Superior temporal gyrus (tissue), 1 donor: ENCODE measurements around the gene PVALEF.

Experiments used
- DNase-seq: peaks from one replicate; pipeline ENCODE4 v3.0.0-alpha.2; 2016; ENCODE audit errors: extremely low spot score

The PVALEF gene

GRCh38 chr17:81128774-81129173 is 36.5 kb upstream of the PVALEF start:
- DNase-seq, result peak; percentile 92

DNA sequence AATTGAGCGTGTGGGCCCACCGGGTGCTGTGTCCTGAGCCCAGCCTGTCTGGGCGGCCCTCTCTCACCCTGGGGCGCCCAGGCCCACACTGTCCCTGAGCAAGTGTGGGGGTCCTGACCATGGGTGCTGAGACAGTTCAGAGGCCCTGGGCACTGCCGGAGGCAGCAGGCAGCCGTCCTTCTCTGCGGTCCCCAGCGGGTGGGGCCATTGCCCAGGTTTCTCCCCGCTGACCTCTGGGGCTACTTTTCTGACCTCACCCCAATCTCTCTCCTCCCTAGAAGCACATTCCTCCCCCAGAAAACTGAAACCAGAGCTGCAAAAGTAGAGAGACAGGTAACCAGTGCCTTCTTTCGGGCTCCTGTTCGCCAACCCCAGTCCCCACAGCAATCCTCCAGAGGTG is 36.0 kb upstream of the PVALEF start:
- DNase-seq, result peak; percentile 62

DNA sequence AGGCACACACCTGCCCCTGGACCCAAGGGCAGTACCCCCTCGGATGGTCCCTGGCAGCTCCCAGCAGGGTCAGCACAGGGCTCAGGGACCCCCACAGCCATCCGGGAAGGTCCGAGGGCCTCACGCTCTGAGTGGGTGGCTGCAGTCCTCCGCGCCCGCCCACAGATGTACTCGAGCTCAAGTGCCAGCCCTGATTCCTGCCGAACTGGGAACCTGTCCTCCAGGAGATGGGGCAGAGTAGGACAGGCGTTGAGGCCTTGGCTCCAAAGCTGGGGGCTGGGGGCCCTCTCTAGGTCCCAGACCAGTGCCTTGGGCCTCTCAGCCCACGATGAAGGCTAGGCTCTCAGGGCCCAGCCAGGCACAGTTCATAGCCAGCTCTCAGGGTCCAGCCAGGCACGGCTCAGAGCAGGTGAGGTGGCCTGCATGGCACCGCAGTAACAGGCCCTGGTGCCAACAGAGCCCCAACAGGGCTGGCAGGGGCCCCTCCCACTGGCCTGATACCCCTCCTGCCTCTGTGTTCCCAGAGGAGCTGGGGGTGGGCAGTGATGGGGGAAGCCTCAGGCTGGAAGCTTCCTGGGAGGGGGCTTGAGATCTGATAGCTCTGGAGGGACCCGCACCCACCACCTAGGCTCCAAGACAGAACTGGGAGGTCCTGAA is 35.5 kb upstream of the PVALEF start:
- peak; percentile 27 for DNase-seq

GRCh38 chr17:81130385-81131361 is 34.6 kb upstream of the PVALEF start:
- DNase-seq, result peak; percentile 83

- DNase-seq, result no peak
These were observed 33.7 kb upstream of the PVALEF start for GRCh38 chr17:81131486-81132196.

DNA sequence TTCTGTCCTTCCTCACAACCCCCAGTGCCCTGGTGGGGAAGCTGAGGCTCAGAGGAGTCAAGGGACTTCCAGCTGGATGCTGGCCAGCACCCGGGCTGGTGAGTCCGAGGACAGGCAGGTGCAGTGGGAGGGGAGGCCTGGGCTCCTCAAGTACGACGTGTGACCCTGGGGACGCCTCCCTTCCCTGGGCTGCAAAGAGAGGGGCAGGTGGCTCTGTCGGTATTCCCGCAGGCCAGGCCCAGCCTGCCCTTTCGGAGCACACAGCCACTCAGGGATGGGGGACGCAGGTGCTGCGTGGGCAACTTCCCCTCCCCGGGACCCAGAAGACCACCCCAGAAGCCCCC is 33.1 kb upstream of the PVALEF start:
- peak; percentile 11 for DNase-seq

GRCh38 chr17:81132770-81133723 is 32.3 kb upstream of the PVALEF start:
- DNase-seq, result peak; percentile 10

- no peak for DNase-seq
These were observed 31.1 kb upstream of the PVALEF start for GRCh38 chr17:81134064-81134781.

GRCh38 chr17:81135505-81136278 is 29.6 kb upstream of the PVALEF start:
- DNase-seq, result peak; percentile 59

DNA sequence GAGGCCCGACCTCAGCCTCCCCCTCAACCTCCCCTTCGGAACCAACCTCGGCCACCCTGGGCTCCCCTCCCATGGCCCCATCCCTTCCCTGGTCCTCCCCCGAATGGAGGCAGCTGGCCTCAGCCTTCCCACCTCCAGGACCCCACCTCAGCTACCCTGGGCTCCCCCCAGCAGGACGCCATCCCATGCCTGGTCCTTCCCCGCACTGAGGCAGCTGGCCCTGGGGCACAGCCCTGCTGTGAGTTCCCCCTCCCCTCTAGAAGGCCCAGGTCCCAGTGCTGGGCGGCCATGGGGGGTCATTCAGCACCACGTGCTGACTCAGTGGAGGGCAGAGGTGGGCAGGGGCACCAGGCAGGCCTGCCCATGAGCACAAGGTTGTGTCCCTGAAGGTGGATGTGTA is 28.9 kb upstream of the PVALEF start:
- DNase-seq, result no peak

DNA sequence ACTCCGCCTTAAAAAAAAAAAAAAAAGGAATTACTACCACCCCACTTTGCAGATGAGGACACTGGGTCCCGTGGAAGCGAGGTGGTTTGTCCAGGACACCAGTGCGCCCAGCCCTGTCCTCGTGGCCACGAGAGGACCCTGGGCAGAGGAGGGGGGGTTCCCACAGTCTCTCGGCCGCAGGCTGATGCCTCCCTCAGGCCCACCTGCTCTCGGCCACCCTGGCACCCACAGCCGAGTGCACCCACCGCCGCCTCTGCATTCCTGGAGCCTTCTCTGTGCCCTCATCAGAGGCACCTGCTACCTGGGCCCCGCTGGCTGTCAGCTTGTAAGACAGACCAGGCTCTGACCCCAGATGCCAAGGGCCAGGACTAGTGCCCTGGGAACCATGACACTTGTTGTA is 28.1 kb upstream of the PVALEF start:
- DNase-seq, result no peak

- no peak for DNase-seq
These were observed 27.2 kb upstream of the PVALEF start for GRCh38 chr17:81138083-81138482.

GRCh38 chr17:81138500-81138899 is 26.8 kb upstream of the PVALEF start:
- no peak for DNase-seq

- DNase-seq, result no peak
These were observed 25.9 kb upstream of the PVALEF start for GRCh38 chr17:81139428-81139827.

DNA sequence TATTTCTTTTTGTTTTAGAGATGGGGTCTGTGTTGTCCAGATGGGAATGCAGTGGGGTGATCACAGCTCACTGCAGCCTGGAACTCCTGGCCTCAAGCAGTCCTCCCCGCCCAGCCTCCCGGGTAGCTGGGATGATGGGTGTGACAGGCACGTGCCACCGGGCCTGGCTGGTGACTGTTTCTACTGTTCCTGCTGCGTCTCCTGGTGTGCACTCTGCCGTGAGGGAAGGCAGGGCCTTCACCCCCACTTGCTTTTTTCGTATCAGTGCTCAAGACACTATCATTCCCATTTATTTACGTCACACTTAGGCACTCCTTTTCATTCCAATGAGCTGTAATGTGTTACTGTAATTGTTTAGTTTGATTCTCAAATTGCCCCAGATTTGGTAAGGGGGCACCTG is 25.3 kb upstream of the PVALEF start:
- DNase-seq, result peak; percentile 9

GRCh38 chr17:81140695-81141094 is 24.6 kb upstream of the PVALEF start:
- no peak for DNase-seq

- DNase-seq, result peak; percentile 92
These were observed 22.8 kb upstream of the PVALEF start for GRCh38 chr17:81142301-81143199.

- no peak for DNase-seq
These were observed 22.1 kb upstream of the PVALEF start for GRCh38 chr17:81143200-81143527.
